Measurements from ENCODE around the gene S100A13. TPM values are rescaled to one million over a fixed set of nuclear protein-coding genes. Genes with fewer than 3 reads are reported as not detected.

Gene S100A13
- total and polyA plus RNA-seq, 3 experiments from 2014 or later, result 1.3 to 7.6 (median 5.5) TPM

DNA sequence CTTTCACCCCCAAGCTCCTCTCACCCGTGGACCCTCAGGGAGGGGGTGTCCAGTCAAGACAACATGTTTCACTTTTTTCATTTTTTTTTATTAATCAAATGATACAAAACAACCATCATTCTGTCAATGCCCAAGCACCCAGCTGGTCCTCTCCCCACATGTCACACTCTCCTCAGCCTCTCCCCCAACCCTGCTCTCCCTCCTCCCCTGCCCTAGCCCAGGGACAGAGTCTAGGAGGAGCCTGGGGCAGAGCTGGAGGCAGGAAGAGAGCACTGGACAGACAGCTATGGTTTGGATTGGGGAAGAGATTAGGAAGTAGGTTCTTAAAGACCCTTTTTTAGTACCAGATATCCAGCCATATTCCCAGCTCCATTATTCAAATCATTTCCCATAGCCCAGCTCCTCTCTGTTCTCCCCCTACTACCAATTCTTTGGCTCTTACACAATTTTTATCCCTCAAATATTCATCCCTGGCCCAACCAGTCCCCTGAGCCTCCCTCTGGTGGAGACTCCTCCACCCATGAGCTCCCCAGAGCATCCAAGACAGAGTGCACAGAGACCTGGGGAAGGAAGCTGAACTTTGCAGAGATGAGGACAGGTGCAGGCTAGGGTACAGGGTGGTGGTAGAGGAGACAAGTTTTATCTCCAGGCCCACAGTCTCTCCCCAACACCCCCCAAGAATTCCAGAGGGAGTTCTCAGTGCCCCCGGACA lies 13.0 kb downstream of the S100A13 start:
- peak overlapping the region in 1 of 8 donors; percentile 44 for H3K27ac Mint-ChIP-seq
- no peak for DNase-seq
- H3K4me1 ChIP-seq (ENCODE audit: insufficient read depth, low read length), result no peaks in the 10 kb centered on the region
- H3K27me3 Mint-ChIP-seq, result peaks cover 0 to 6% of the 10 kb centered on the region in 2 donors
- no peaks in the 10 kb centered on the region for H3K36me3 Mint-ChIP-seq
- no peaks in the 10 kb centered on the region for H3K36me3 ChIP-seq (ENCODE audit: insufficient read depth, low read length)
- no peaks in the 10 kb centered on the region for H3K9me3 ChIP-seq (ENCODE audit: low read length)
- H3K27me3 ChIP-seq (ENCODE audit: insufficient read depth, low read length, poor library complexity, severe bottlenecking), result no peaks in the 10 kb centered on the region
- no peak overlapping the region for H3K27ac ChIP-seq (ENCODE audit: low read depth, low read length)
- no peaks in the 10 kb centered on the region for H3K9me3 Mint-ChIP-seq
- POLR2A ChIA-PET, result no interaction called here
- CTCF ChIA-PET, result interaction anchor here (1.2 kb wide), 1 partner anchor 9 kb away, joined by 3 read pairs; no protein-coding TSS in a partner anchor
- H3K4me1 Mint-ChIP-seq, result peaks cover 0 to 4% (median 0%) of the 10 kb centered on the region in 3 donors
- no peak overlapping the region for H3K4me3 ChIP-seq (ENCODE audit: low read length)
- no peak overlapping the region for H3K4me3 Mint-ChIP-seq

DNA sequence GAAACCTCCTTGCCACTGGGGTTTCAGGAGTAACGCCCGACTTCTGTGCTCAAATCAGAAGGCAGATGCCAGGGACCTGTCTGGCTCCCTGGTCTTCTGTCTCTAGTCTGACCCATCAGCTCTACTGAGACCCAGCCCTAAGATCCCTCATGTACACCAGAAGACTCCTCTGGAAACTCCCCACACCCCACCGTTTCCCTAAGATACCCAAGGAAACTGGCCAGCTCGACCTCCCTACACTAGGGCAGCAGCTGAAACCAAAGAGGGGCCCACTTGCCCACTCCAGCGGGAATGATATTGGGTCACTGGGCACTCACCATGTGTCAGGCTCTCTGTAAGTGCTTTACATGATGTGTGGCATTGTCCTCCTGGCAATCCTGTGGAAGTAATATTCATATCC lies 13.9 kb downstream of the S100A13 start:
- no peak overlapping the region for H3K4me3 Mint-ChIP-seq
- H3K4me1 Mint-ChIP-seq, result peaks cover 0 to 4% (median 0%) of the 10 kb centered on the region in 3 donors
- H3K36me3 Mint-ChIP-seq, result no peaks in the 10 kb centered on the region
- H3K9me3 Mint-ChIP-seq, result no peaks in the 10 kb centered on the region
- no peak for DNase-seq
- H3K27ac Mint-ChIP-seq, result peak overlapping the region in 1 of 8 donors; percentile 54
- ChIA-PET POLR2A (no interaction called here), CTCF (no interaction called here)
- H3K27me3 Mint-ChIP-seq, result peaks cover 0 to 6% of the 10 kb centered on the region in 2 donors
- Histone ChIP-seq H3K27ac (ENCODE audit: low read depth, low read length) (no peak overlapping the region), H3K9me3 (ENCODE audit: low read length) (no peaks in the 10 kb centered on the region), H3K4me1 (ENCODE audit: insufficient read depth, low read length) (no peaks in the 10 kb centered on the region), H3K27me3 (ENCODE audit: insufficient read depth, low read length, poor library complexity, severe bottlenecking) (no peaks in the 10 kb centered on the region), H3K36me3 (ENCODE audit: insufficient read depth, low read length) (no peaks in the 10 kb centered on the region), H3K4me3 (ENCODE audit: low read length) (no peak overlapping the region)

DNA sequence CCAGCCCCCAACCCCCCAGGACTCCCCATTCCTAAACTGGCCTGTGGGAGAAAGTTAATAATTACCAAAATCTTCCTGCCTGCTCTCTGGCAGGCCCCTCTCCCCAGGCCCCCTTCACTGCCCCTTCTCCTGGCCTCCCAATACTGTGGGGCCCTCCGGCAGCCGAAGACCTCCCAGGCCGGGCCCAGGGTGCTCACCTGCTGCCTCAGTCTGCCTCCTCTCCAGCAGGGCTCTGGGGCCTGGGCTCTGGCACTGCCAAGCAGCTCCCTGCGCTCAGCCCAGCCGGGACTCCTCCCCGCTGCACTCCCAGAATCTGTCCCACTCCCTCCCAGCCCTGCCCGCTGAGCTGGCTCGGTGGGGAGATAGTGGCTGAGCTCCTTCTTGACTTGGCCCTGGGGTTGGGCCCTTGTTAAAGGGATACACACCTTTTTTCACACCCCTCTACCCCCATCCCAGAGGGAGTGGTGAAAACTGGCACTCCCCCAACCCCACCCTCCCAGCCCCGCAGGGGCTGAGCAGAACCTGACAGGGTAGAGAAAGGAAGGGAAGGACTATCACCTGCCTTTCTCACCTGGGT lies 14.5 kb downstream of the S100A13 start, which contains the start of gene S100A16:
Gene S100A16 (minus strand): TSS at position 383 of the 577 bp plus-strand sequence. CDS start 4,986 bp downstream, outside the sequence.
- CTCF ChIA-PET, result no interaction called here

DNA sequence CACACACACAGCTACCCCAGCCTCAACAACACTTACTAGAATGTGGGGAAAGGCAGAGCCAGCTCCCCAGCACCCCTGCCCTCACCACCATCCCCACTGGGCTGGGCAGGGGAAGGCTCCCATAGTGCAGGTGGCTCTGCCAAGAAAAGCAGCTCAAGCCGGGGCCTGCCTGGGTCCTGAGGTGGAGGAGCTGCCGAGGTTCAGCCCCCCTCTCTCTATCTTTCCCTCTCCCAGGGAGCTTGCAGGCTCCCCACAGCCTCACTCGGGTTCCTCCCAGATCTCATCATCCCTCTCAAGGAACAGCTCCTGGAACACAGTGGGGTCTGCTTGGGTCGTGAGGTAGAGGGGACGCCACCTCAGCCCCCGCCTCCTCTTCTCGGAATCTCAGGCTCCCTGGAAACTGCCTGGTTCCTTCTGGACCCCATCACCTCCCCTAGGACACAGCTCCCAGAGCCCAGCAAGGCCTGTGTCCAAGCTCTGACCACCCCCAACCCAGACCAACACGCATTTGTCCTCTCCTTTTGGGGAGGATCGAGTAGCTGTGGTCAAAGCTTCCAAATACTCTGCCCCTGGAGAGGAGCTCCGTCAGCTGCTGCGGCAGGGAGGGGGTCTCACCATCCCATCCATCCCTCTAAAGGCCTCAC lies 15.1 kb downstream of the S100A13 start:
- Histone ChIP-seq H3K4me3 (ENCODE audit: low read length) (no peak overlapping the region), H3K9me3 (ENCODE audit: low read length) (no peaks in the 10 kb centered on the region), H3K27ac (ENCODE audit: low read depth, low read length) (no peak overlapping the region), H3K36me3 (ENCODE audit: insufficient read depth, low read length) (no peaks in the 10 kb centered on the region), H3K27me3 (ENCODE audit: insufficient read depth, low read length, poor library complexity, severe bottlenecking) (no peaks in the 10 kb centered on the region), H3K4me1 (ENCODE audit: insufficient read depth, low read length) (no peaks in the 10 kb centered on the region)
- H3K9me3 Mint-ChIP-seq, result no peaks in the 10 kb centered on the region
- ChIA-PET POLR2A (no interaction called here), CTCF (no interaction called here)
- H3K27ac Mint-ChIP-seq, result no peak overlapping the region
- H3K4me3 Mint-ChIP-seq, result no peak overlapping the region
- peaks cover 0 to 4% of the 10 kb centered on the region in 2 donors for H3K27me3 Mint-ChIP-seq
- H3K36me3 Mint-ChIP-seq, result no peaks in the 10 kb centered on the region
- no peak for DNase-seq
- H3K4me1 Mint-ChIP-seq, result no peaks in the 10 kb centered on the region

More for the DNA sequence above, 14.5 kb downstream of the S100A13 start, which contains the start of gene S100A16:
- H3K4me3 Mint-ChIP-seq, result no peak within 1 kb of the TSS
- H3K27me3 Mint-ChIP-seq, result peaks cover 0 to 6% of the 10 kb centered on the region in 2 donors
- no peaks in the 10 kb centered on the region for H3K36me3 Mint-ChIP-seq
- Histone ChIP-seq H3K27ac (ENCODE audit: low read depth, low read length) (no peak within 1 kb of the TSS), H3K4me1 (ENCODE audit: insufficient read depth, low read length) (no peaks in the 10 kb centered on the region), H3K4me3 (ENCODE audit: low read length) (no peak within 1 kb of the TSS), H3K9me3 (ENCODE audit: low read length) (no peaks in the 10 kb centered on the region), H3K27me3 (ENCODE audit: insufficient read depth, low read length, poor library complexity, severe bottlenecking) (no peaks in the 10 kb centered on the region), H3K36me3 (ENCODE audit: insufficient read depth, low read length) (no peaks in the 10 kb centered on the region)
- DNase-seq, result no peak
- H3K9me3 Mint-ChIP-seq, result no peaks in the 10 kb centered on the region
- POLR2A ChIA-PET, result no interaction called here
- H3K27ac Mint-ChIP-seq, result peak within 1 kb of the TSS in 1 of 8 donors; percentile 54
- H3K4me1 Mint-ChIP-seq, result peaks cover 0 to 4% (median 0%) of the 10 kb centered on the region in 3 donors

DNA sequence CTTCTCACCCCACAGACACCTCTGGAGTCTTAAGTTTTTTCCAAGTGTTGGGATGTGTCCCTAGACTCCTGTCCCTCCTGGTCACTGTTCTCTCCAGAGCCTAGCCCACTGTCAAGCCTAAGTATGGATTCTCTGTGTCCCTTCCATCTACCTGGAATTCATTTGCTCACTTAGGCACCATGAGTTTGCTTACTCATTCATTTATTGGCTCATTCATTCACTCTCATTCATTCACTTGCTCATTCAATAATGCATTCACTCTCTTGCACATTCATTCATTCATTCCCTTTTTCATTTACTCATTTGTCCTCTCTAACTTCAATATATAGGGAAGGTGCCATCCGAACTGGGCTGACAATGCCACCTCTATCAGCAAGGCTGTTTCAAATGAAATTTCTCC lies 15.9 kb downstream of the S100A13 start:
- ChIA-PET POLR2A (no interaction called here), CTCF (no interaction called here)
- H3K36me3 ChIP-seq (ENCODE audit: insufficient read depth, low read length), result no peaks in the 10 kb centered on the region

DNA sequence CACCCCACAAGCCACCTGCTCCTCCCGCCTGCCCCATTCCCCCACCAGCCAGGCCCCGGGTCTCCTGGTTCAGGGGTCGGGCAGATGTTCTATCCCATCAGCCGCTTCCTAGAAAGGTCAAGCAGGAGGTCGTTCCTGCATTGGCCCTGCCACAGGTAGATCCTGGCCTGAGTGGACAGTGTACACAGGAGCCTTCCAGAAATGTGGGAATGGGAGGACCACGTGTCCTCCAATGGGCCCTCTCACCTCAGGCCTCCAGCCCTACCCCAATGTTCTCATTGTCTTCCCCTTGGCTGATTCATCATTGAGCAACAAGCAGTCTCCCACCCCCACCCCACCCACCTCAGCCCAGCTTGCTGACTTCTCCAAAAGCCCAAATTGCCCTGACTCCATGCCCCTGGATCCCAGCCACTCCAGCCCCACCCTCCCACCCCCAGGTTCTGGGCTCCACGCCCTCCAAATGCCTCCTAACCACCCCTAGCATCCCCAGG lies 16.4 kb downstream of the S100A13 start:
- no peak overlapping the region for H3K4me3 Mint-ChIP-seq

More for the DNA sequence above, 15.9 kb downstream of the S100A13 start:
- peak overlapping the region in 1 of 8 donors; percentile 35 for H3K27ac Mint-ChIP-seq
- Histone ChIP-seq H3K27me3 (ENCODE audit: insufficient read depth, low read length, poor library complexity, severe bottlenecking) (no peaks in the 10 kb centered on the region), H3K4me1 (ENCODE audit: insufficient read depth, low read length) (no peaks in the 10 kb centered on the region), H3K4me3 (ENCODE audit: low read length) (no peak overlapping the region), H3K9me3 (ENCODE audit: low read length) (no peaks in the 10 kb centered on the region), H3K27ac (ENCODE audit: low read depth, low read length) (no peak overlapping the region)
- H3K4me1 Mint-ChIP-seq, result no peaks in the 10 kb centered on the region
- no peaks in the 10 kb centered on the region for H3K9me3 Mint-ChIP-seq
- H3K4me3 Mint-ChIP-seq, result no peak overlapping the region
- no peaks in the 10 kb centered on the region for H3K36me3 Mint-ChIP-seq
- no peak for DNase-seq
- H3K27me3 Mint-ChIP-seq, result peaks cover 0 to 6% of the 10 kb centered on the region in 2 donors

DNA sequence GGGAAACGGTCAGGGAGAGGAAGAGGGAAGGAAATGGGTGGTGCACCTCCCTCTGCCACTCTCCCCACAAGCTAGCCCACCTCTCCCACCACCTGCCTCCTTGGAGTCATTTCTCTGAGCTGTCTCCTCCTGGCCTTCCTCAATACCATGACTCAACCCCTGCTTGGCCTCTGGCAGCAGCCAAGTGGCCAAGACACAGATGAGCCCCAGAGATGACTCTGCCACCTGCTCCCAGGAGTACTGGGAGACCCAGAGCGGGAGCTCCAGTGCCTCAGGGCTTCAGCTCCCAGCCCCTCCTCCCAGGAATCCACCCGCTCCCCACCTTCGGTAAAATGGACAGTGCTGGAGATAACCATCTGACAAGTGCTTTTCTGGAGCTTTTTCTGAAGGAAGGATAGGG lies 17.0 kb downstream of the S100A13 start:
- Mint-ChIP-seq H3K9me3 (no peaks in the 10 kb centered on the region), H3K27me3 (peaks cover 0 to 4% of the 10 kb centered on the region in 2 donors), H3K4me1 (no peaks in the 10 kb centered on the region), H3K4me3 (no peak overlapping the region), H3K27ac (peak overlapping the region in 1 of 8 donors; percentile 90), H3K36me3 (no peaks in the 10 kb centered on the region)
- no peak overlapping the region for H3K27ac ChIP-seq (ENCODE audit: low read depth, low read length)
- ChIA-PET CTCF (no interaction called here), POLR2A (interaction anchor here (0.6 kb wide), 1 partner anchor 107 kb away, joined by 3 read pairs; no protein-coding TSS in a partner anchor)
- H3K4me1 ChIP-seq (ENCODE audit: insufficient read depth, low read length), result no peaks in the 10 kb centered on the region
- no peaks in the 10 kb centered on the region for H3K9me3 ChIP-seq (ENCODE audit: low read length)
- H3K27me3 ChIP-seq (ENCODE audit: insufficient read depth, low read length, poor library complexity, severe bottlenecking), result no peaks in the 10 kb centered on the region
- DNase-seq, result no peak
- no peaks in the 10 kb centered on the region for H3K36me3 ChIP-seq (ENCODE audit: insufficient read depth, low read length)
- no peak overlapping the region for H3K4me3 ChIP-seq (ENCODE audit: low read length)

More for the DNA sequence above, 16.4 kb downstream of the S100A13 start:
- no peak for DNase-seq
- H3K9me3 ChIP-seq (ENCODE audit: low read length), result no peaks in the 10 kb centered on the region
- no peaks in the 10 kb centered on the region for H3K9me3 Mint-ChIP-seq
- no peaks in the 10 kb centered on the region for H3K36me3 ChIP-seq (ENCODE audit: insufficient read depth, low read length)
- no peaks in the 10 kb centered on the region for H3K4me1 ChIP-seq (ENCODE audit: insufficient read depth, low read length)
- H3K4me3 ChIP-seq (ENCODE audit: low read length), result no peak overlapping the region
- POLR2A ChIA-PET, result interaction anchor here (0.6 kb wide), 1 partner anchor 108 kb away, joined by 3 read pairs; no protein-coding TSS in a partner anchor
- no peaks in the 10 kb centered on the region for H3K4me1 Mint-ChIP-seq
- H3K27ac ChIP-seq (ENCODE audit: low read depth, low read length), result no peak overlapping the region
- no peaks in the 10 kb centered on the region for H3K27me3 ChIP-seq (ENCODE audit: insufficient read depth, low read length, poor library complexity, severe bottlenecking)
- CTCF ChIA-PET, result no interaction called here
- peak overlapping the region in 1 of 8 donors; percentile 90 for H3K27ac Mint-ChIP-seq
- peaks cover 0 to 6% of the 10 kb centered on the region in 2 donors for H3K27me3 Mint-ChIP-seq
- no peaks in the 10 kb centered on the region for H3K36me3 Mint-ChIP-seq

DNA sequence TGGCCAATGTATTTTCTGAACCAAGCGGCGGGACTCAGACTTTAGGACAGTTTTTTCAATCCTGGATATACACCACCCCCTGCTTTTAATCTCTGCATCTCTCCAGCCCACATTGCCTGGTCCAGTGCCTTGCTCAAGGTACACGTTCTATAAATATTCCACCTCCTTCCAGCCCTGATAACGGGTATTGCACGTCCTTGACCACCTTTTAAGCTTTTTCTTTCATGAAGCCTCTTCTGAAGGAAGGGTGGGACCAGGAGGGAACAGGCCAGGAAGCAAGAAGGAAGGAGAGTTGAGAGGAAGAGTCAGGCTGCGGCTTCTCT lies 17.8 kb downstream of the S100A13 start:
- no peak overlapping the region for H3K27ac ChIP-seq (ENCODE audit: low read depth, low read length)
- DNase-seq, result no peak
- H3K27me3 Mint-ChIP-seq, result peaks cover 0 to 1% of the 10 kb centered on the region in 2 donors
- no peaks in the 10 kb centered on the region for H3K9me3 ChIP-seq (ENCODE audit: low read length)
- H3K4me1 ChIP-seq (ENCODE audit: insufficient read depth, low read length), result no peaks in the 10 kb centered on the region
- H3K27ac Mint-ChIP-seq, result peak overlapping the region in 2 of 8 donors; percentile 25 to 73
- no peaks in the 10 kb centered on the region for H3K9me3 Mint-ChIP-seq
- ChIA-PET CTCF (no interaction called here), POLR2A (no interaction called here)
- H3K4me3 ChIP-seq (ENCODE audit: low read length), result no peak overlapping the region
- H3K36me3 ChIP-seq (ENCODE audit: insufficient read depth, low read length), result no peaks in the 10 kb centered on the region
- H3K4me3 Mint-ChIP-seq, result no peak overlapping the region
- no peaks in the 10 kb centered on the region for H3K36me3 Mint-ChIP-seq
- no peaks in the 10 kb centered on the region for H3K27me3 ChIP-seq (ENCODE audit: insufficient read depth, low read length, poor library complexity, severe bottlenecking)
- no peaks in the 10 kb centered on the region for H3K4me1 Mint-ChIP-seq
